K562 (cell line): ENCODE measurements around the gene GPR78. TPM values are rescaled to one million over a fixed set of nuclear protein-coding genes. Genes with fewer than 3 reads are reported as not detected.

ENCODE experiments used
- ATAC-seq: fragments of 200-7000 bp; cut with Tn5 transposase; 3 replicates; pipeline ENCODE4 v1.9.1; 2020; ENCODE audit warnings: moderate library complexity
- BruUV-seq: library from RNA; stranded (reverse); fragments of 400-500 nt; replicated peaks from 2 replicates; lab custom pipeline; 2021; lab: Mats Ljungman, UMichigan
- CTCF ChIA-PET: fragments of 300-600 bp; formaldehyde crosslinking; extraction: SDS; loops from one replicate; lab custom pipeline; 2021; ENCODE audit warnings: low intra/inter-chr PET ratio; lab: Yijun Ruan, JAX
- POLR2A ChIA-PET: fragments of 300-600, 350-650 bp; sonication (Branson Sonifier 250); formaldehyde crosslinking; extraction: SDS; loops from one replicate; lab custom pipeline; 2021; ENCODE audit warnings: antibody characterized with exemption, inconsistent platforms; lab: Yijun Ruan, JAX
- DNase-seq, 4 experiments: peaks; one replicate each; pipeline versions ENCODE4 v3.0.0 to v3.0.0-alpha.2; 2011 to 2018; ENCODE audit warnings: low spot score in 3 of 4, mixed read lengths in 3 of 4; ENCODE audit errors: extremely low read depth in 1 of 4
- FAIRE-seq: peaks from 2 replicates; lab custom pipeline; 2011; peaks lifted over from hg19 to GRCh38; lab: Jason Lieb, UNC
- H2AFZ ChIP-seq: 2 replicates; pipeline ENCODE4 v1.6.0; 2011; ENCODE audit warnings: low read depth, low read length, control low read depth, inconsistent platforms
- H3K27ac ChIP-seq: fragments of 200-600 bp; 3 replicates; pipeline ENCODE4 v1.8.0; 2011; ENCODE audit warnings: low read depth, mild to moderate bottlenecking, control low read depth, inconsistent platforms, low read length, moderate library complexity, mixed read lengths; ENCODE audit errors: extremely low read depth
- H3K27me3 ChIP-seq, 2 experiments: fragments of 300-600 bp in 1 of 2; 2 replicates in 1 of 2; 3 replicates in 1 of 2; pipeline versions ENCODE4 v1.6.0 to v1.8.0; 2011; ENCODE audit warnings: inconsistent platforms in 2 of 2, low read length in 2 of 2, mild to moderate bottlenecking in 1 of 2, mixed read lengths in 1 of 2, moderate library complexity in 1 of 2; ENCODE audit not compliant: control insufficient read depth in 2 of 2, insufficient read depth in 2 of 2
- H3K36me3 ChIP-seq: fragments of 300-600 bp; 3 replicates; pipeline ENCODE4 v1.8.0; 2011; ENCODE audit warnings: mild to moderate bottlenecking, low read length, inconsistent platforms; ENCODE audit not compliant: control insufficient read depth, insufficient read depth
- H3K4me1 ChIP-seq, 2 experiments: fragments of 200-600 bp in 1 of 2; replicated peaks in 1 of 2; 2 replicates in 1 of 2; 3 replicates in 1 of 2; pipeline versions ENCODE4 v1.5.1 to v1.8.0; 2011; ENCODE audit warnings: inconsistent platforms in 2 of 2, low read length in 2 of 2, mild to moderate bottlenecking in 1 of 2, mixed read lengths in 1 of 2, moderate library complexity in 1 of 2; ENCODE audit not compliant: control insufficient read depth in 2 of 2, insufficient read depth in 2 of 2
- H3K4me2 ChIP-seq: 2 replicates; pipeline ENCODE4 v1.6.1; 2011; ENCODE audit warnings: low read length, control low read depth, inconsistent platforms, mixed read lengths; ENCODE audit not compliant: insufficient read depth
- H3K4me3 ChIP-seq: fragments of 200-600 bp; sonication (generic), shearing (Covaris generic); 2 replicates; pipeline ENCODE4 v1.5.1; 2016; ENCODE audit warnings: control low read depth, inconsistent platforms
- H3K79me2 ChIP-seq: fragments of 200-600 bp; 3 replicates; pipeline ENCODE4 v1.8.0; 2011; ENCODE audit warnings: low read length, inconsistent platforms; ENCODE audit not compliant: control insufficient read depth, insufficient read depth
- H3K9ac ChIP-seq, 2 experiments: 2 replicates each; pipeline versions ENCODE4 v1.6.0 to v1.6.1; 2011; ENCODE audit warnings: low read depth in 2 of 2, low read length in 2 of 2, control low read depth in 1 of 2, inconsistent platforms in 1 of 2, mild to moderate bottlenecking in 1 of 2, mixed read lengths in 1 of 2; ENCODE audit not compliant: insufficient read depth in 1 of 2
- H3K9me1 ChIP-seq: one replicate; pipeline ENCODE4 v1.6.0; 2011; ENCODE audit warnings: inconsistent platforms, mild to moderate bottlenecking, low read length, moderate library complexity; ENCODE audit not compliant: control insufficient read depth, insufficient read depth
- H3K9me3 ChIP-seq: replicated peaks from 2 replicates; pipeline ENCODE4 v1.5.1; 2011; ENCODE audit warnings: low read depth, low read length, inconsistent platforms; ENCODE audit not compliant: control insufficient read depth, insufficient read depth
- H4K20me1 ChIP-seq: replicated peaks from 2 replicates; pipeline ENCODE4 v1.6.1; 2011; ENCODE audit warnings: low read length, inconsistent platforms, mixed read lengths; ENCODE audit not compliant: control insufficient read depth, insufficient read depth
- BRD9 ChIP-seq: fragments of 450-650 bp; IDR thresholded peaks from 2 replicates; pipeline ENCODE4 v1.6.1; 2018; ENCODE audit warnings: low read depth; ENCODE audit not compliant: partially characterized antibody
- EWSR1 ChIP-seq: fragments of 450-650 bp; IDR thresholded peaks from 2 replicates; pipeline ENCODE4 v1.6.1; 2018; ENCODE audit warnings: borderline replicate concordance, mild to moderate bottlenecking, low read depth, moderate library complexity; ENCODE audit not compliant: partially characterized antibody
- HDGF ChIP-seq: fragments of 450-650 bp; IDR thresholded peaks from 2 replicates; pipeline ENCODE4 v1.6.1; 2016
- HOXB6 ChIP-seq: fragments of 250-450 bp; sonication (Bioruptor Pico); IDR thresholded peaks from 2 replicates; pipeline ENCODE4 v1.5.1; 2022; ENCODE audit warnings: mild to moderate bottlenecking, borderline replicate concordance
- NR2C1 ChIP-seq, 2 experiments: fragments of 450-650 bp; IDR thresholded peaks; 2 replicates each; pipeline ENCODE4 v1.6.1; 2017; ENCODE audit warnings: mild to moderate bottlenecking in 2 of 2, antibody characterized with exemption in 1 of 2, inconsistent platforms in 1 of 2, missing compliant biosample characterization in 1 of 2, missing genetic modification characterization in 1 of 2
- NR3C1 ChIP-seq: sonication (generic); formaldehyde crosslinking; IDR thresholded peaks from 2 replicates; pipeline ENCODE4 v1.8.1; 2022; ENCODE audit warnings: missing genetic modification reagents
- RBM14 ChIP-seq: fragments of 200-400 bp; formaldehyde crosslinking; IDR thresholded peaks from 2 replicates; pipeline ENCODE4 v1.6.1; 2018; ENCODE audit warnings: low read depth, mild to moderate bottlenecking, low read length, moderate library complexity, borderline replicate concordance; ENCODE audit not compliant: insufficient read depth
- SMARCE1 ChIP-seq: fragments of 450-650 bp; IDR thresholded peaks from 2 replicates; pipeline ENCODE4 v1.7.1; 2016; ENCODE audit warnings: mild to moderate bottlenecking
- SREBF1 ChIP-seq: fragments of 150-350 bp; IDR thresholded peaks from 2 replicates; pipeline ENCODE4 v1.6.1; 2014; ENCODE audit warnings: antibody characterized with exemption, low read depth, low read length, borderline replicate concordance
- ZNF668 ChIP-seq: fragments of 250-450 bp; sonication (Bioruptor Pico); IDR thresholded peaks from 2 replicates; pipeline ENCODE4 v1.8.0; 2022; ENCODE audit warnings: mild to moderate bottlenecking, inconsistent platforms
- WGBS: fragments of 100-300 bp; shearing (Covaris generic); methylation state at CpG from one replicate; pipeline ENCODE4 v1.1.6; 2016; ENCODE audit warnings: low coverage, mixed read lengths; ENCODE audit not compliant: insufficient coverage; ENCODE audit errors: missing lambda C conversion rate; 5-methylcytosine and 5-hydroxymethylcytosine counted together
- in situ Hi-C: fragments of 300-500 bp; cut with MboI; formaldehyde crosslinking; loops from 4 replicates; pipeline ENCODE4 v1.15.0; 2018; ENCODE audit warnings: inconsistent platforms, mixed read lengths
- intact Hi-C: fragments of 100-400 bp; cut with micrococcal nuclease; formaldehyde crosslinking; loops from 2 replicates; pipeline ENCODE4 v1.14.2; 2022
- polyA plus RNA-seq, 8 experiments: library from polyadenylated mRNA; depleted of rRNA in 4 of 8; stranded (reverse) in 5 of 8; unstranded in 3 of 8; fragments of >200 nt; fragmentation: Nextera tagmentation in 2 of 8; fragmentation: Illumina TruSeq in 1 of 8; extraction: Ambion mirVana in 2 of 8; extraction: Trizol in 1 of 8; gene quantifications; 2 replicates each; pipeline versions ENCODE4 v1.2.1 to v1.2.3, GENCODE V29; 2011 to 2014; ENCODE audit warnings: inconsistent platforms in 1 of 8, missing spikeins in 1 of 8
- total RNA-seq, 7 experiments: library from RNA; depleted of rRNA in 6 of 7; stranded (reverse); fragments of >200 nt in 6 of 7; fragmentation: Illumina TruSeq in 2 of 7; extraction: Trizol in 2 of 7; gene quantifications; 2 replicates each; pipeline versions ENCODE4 v1.2.1 to v1.2.3, GENCODE V29; 2011 to 2021; ENCODE audit warnings: low replicate concordance in 1 of 7
- TF ChIP-seq, protein P1 (sequence below): fragments of 250-450 bp; sonication (Bioruptor Pico); IDR thresholded peaks from 2 replicates; pipeline ENCODE4 v1.4.0; 2020; ENCODE audit warnings: mild to moderate bottlenecking, moderate library complexity
- TF ChIP-seq, protein P2 (sequence below), 2 experiments: fragments of 450-650 bp; IDR thresholded peaks; 2 replicates each; pipeline ENCODE4 v1.6.1; 2016
- TF ChIP-seq, protein P3 (sequence below): IDR thresholded peaks from 2 replicates; pipeline ENCODE4 v1.6.1; 2014; ENCODE audit warnings: antibody characterized with exemption

GPR78 gene
- total and polyA plus RNA-seq, 9 of the 15 experiments (the other 6 are each of a cell fraction or from before 2014, with no cell fraction given), result 0.04 to 0.13 (median 0.07) TPM; not detected in 4

- H3K36me3 ChIP-seq, result no peaks in the 10 kb centered on the region
- in situ Hi-C loops (no loop called here), intact Hi-C loops (no loop called here)
- BruUV-seq, result no TSS peak
- H3K4me1 ChIP-seq, result peaks cover 13 to 36% of the 10 kb centered on the region in 2 experiments; a peak in 4 of 5 replicates
- FAIRE-seq (no peak), DNase-seq (no peak), ATAC-seq (no peak)
- no peak overlapping the region for H3K4me2 ChIP-seq
- CTCF ChIA-PET, result no interaction called here
- H4K20me1 ChIP-seq, result peaks cover 13% of the 10 kb centered on the region
- H3K4me3 ChIP-seq, result no peak overlapping the region
- peaks cover 7 to 50% of the 10 kb centered on the region in 2 experiments; a peak in 4 of 5 replicates for H3K27me3 ChIP-seq
- TF ChIP-seq SMARCE1 (no peak), NR3C1 (CRISPR knock-in tag) (no peak), NR2C1 (IDR thresholded peaks at IDR 0.05) (no peak), NR2C1 (tag; IDR thresholded peaks at IDR 0.05) (no peak), ZNF668 (CRISPR knock-in tag) (no peak), HDGF (no peak), SREBF1 (no peak), RBM14 (no peak), BRD9 (no peak), EWSR1 (no peak), HOXB6 (no peak)
- TF ChIP-seq, protein P1, sequence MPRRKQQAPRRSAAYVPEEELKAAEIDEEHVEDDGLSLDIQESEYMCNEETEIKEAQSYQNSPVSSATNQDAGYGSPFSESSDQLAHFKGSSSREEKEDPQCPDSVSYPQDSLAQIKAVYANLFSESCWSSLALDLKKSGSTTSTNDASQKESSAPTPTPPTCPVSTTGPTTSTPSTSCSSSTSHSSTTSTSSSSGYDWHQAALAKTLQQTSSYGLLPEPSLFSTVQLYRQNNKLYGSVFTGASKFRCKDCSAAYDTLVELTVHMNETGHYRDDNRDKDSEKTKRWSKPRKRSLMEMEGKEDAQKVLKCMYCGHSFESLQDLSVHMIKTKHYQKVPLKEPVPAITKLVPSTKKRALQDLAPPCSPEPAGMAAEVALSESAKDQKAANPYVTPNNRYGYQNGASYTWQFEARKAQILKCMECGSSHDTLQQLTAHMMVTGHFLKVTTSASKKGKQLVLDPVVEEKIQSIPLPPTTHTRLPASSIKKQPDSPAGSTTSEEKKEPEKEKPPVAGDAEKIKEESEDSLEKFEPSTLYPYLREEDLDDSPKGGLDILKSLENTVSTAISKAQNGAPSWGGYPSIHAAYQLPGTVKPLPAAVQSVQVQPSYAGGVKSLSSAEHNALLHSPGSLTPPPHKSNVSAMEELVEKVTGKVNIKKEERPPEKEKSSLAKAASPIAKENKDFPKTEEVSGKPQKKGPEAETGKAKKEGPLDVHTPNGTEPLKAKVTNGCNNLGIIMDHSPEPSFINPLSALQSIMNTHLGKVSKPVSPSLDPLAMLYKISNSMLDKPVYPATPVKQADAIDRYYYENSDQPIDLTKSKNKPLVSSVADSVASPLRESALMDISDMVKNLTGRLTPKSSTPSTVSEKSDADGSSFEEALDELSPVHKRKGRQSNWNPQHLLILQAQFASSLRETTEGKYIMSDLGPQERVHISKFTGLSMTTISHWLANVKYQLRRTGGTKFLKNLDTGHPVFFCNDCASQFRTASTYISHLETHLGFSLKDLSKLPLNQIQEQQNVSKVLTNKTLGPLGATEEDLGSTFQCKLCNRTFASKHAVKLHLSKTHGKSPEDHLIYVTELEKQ (CRISPR knock-in tag), result no peak
- TF ChIP-seq, protein P2, sequence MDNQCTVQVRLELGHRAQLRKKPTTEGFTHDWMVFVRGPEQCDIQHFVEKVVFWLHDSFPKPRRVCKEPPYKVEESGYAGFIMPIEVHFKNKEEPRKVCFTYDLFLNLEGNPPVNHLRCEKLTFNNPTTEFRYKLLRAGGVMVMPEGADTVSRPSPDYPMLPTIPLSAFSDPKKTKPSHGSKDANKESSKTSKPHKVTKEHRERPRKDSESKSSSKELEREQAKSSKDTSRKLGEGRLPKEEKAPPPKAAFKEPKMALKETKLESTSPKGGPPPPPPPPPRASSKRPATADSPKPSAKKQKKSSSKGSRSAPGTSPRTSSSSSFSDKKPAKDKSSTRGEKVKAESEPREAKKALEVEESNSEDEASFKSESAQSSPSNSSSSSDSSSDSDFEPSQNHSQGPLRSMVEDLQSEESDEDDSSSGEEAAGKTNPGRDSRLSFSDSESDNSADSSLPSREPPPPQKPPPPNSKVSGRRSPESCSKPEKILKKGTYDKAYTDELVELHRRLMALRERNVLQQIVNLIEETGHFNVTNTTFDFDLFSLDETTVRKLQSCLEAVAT (IDR thresholded peaks at IDR 0.05), result no peak
- TF ChIP-seq, protein P3, sequence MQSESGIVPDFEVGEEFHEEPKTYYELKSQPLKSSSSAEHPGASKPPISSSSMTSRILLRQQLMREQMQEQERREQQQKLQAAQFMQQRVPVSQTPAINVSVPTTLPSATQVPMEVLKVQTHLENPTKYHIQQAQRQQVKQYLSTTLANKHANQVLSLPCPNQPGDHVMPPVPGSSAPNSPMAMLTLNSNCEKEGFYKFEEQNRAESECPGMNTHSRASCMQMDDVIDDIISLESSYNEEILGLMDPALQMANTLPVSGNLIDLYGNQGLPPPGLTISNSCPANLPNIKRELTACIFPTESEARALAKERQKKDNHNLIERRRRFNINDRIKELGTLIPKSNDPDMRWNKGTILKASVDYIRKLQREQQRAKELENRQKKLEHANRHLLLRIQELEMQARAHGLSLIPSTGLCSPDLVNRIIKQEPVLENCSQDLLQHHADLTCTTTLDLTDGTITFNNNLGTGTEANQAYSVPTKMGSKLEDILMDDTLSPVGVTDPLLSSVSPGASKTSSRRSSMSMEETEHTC, result no peak
- no peak overlapping the region for H3K27ac ChIP-seq
- WGBS, result 12% methylated on average over 5 of the region's 5 CpGs
- H3K79me2 ChIP-seq, result no peaks in the 10 kb centered on the region; the same call in 2 of the 3 replicates
- no peaks in the 10 kb centered on the region for H3K9me1 ChIP-seq
- no peaks in the 10 kb centered on the region for H3K9me3 ChIP-seq
- no peak overlapping the region for H3K9ac ChIP-seq
- no peak overlapping the region for H2AFZ ChIP-seq
- POLR2A ChIA-PET, result no interaction called here
These were observed 10.3 kb downstream of the GPR78 start for GRCh38 chr4:8590546-8590880.
